K562 (cell line): ENCODE results near the gene SLC38A1. TPM values are rescaled to one million over a fixed set of nuclear protein-coding genes. Genes with fewer than 3 reads are reported as not detected.
A peak's percentile ranks its signal among the peaks of the same experiment; 100 is the strongest.

Source experiments
- ATF3 ChIP-seq, 2 experiments: fragments of 450-650 bp in 1 of 2; sonication (generic) in 1 of 2; formaldehyde crosslinking in 1 of 2; IDR thresholded peaks in 1 of 2; conservative IDR thresholded peaks in 1 of 2; 2 replicates each; pipeline versions ENCODE4 v1.6.1 to v1.8.1; 2016 to 2023; ENCODE audit warnings: mild to moderate bottlenecking in 2 of 2, moderate library complexity in 2 of 2, inconsistent platforms in 1 of 2, missing genetic modification reagents in 1 of 2
- CTCF ChIP-seq, 3 experiments: IDR thresholded peaks in 2 of 3; conservative IDR thresholded peaks in 1 of 3; 2 replicates each; pipeline ENCODE4 v1.5.1; 2011 to 2012; ENCODE audit warnings: low read length in 3 of 3, mild to moderate bottlenecking in 3 of 3, control low read depth in 2 of 3, improper control_type of control experiment in 1 of 3, inconsistent platforms in 1 of 3, low read depth in 1 of 3, mixed read lengths in 1 of 3, moderate library complexity in 1 of 3; ENCODE audit not compliant: insufficient read depth in 2 of 3
- DEAF1 ChIP-seq: fragments of 450-650 bp; formaldehyde crosslinking; IDR thresholded peaks from 2 replicates; pipeline ENCODE4 v1.4.0; 2020; ENCODE audit warnings: mild to moderate bottlenecking, moderate library complexity
- ERF ChIP-seq: fragments of 450-650 bp; formaldehyde crosslinking; IDR thresholded peaks from 2 replicates; pipeline ENCODE4 v1.4.0; 2020; ENCODE audit warnings: mild to moderate bottlenecking, mixed read lengths
- FOXJ3 ChIP-seq: sonication (generic); formaldehyde crosslinking; IDR thresholded peaks from 2 replicates; pipeline ENCODE4 v1.4.0; 2020; ENCODE audit warnings: mild to moderate bottlenecking, missing genetic modification reagents
- GTF2F1 ChIP-seq: IDR thresholded peaks from 2 replicates; pipeline ENCODE4 v1.6.1; 2011; ENCODE audit warnings: low read depth, low read length, improper control_type of control experiment
- HIVEP1 ChIP-seq: fragments of 250-450 bp; sonication (Bioruptor Pico); IDR thresholded peaks from 2 replicates; pipeline ENCODE4 v1.4.0; 2020; ENCODE audit warnings: mild to moderate bottlenecking
- PHB ChIP-seq: fragments of 250-450 bp; sonication (Bioruptor Pico); IDR thresholded peaks from 2 replicates; pipeline ENCODE4 v1.5.0; 2021
- PML ChIP-seq: IDR thresholded peaks from 2 replicates; pipeline ENCODE4 v1.6.1; 2012; ENCODE audit warnings: low read length, inconsistent platforms
- PREB ChIP-seq: sonication (generic); formaldehyde crosslinking; IDR thresholded peaks from 2 replicates; pipeline ENCODE4 v1.8.1; 2023; ENCODE audit warnings: mild to moderate bottlenecking, missing genetic modification reagents
- SAFB2 ChIP-seq: fragments of 200-400 bp; formaldehyde crosslinking; IDR thresholded peaks from 2 replicates; pipeline ENCODE4 v1.6.1; 2018; ENCODE audit warnings: borderline replicate concordance, low read length, low read depth, moderate library complexity; ENCODE audit not compliant: severe bottlenecking
- TCFL5 ChIP-seq: fragments of 250-450 bp; sonication (Bioruptor Pico); conservative IDR thresholded peaks from 2 replicates; pipeline ENCODE4 v1.6.1; 2021; ENCODE audit warnings: mild to moderate bottlenecking, moderate library complexity, matching md5 sums
- TRIM24 ChIP-seq, 2 experiments: fragments of 450-650 bp; IDR thresholded peaks; 2 replicates each; pipeline ENCODE4 v1.6.1; 2016
- USF1 ChIP-seq: sonication (generic); formaldehyde crosslinking; IDR thresholded peaks from 2 replicates; pipeline ENCODE4 v1.9.0; 2022; ENCODE audit warnings: mild to moderate bottlenecking, missing genetic modification reagents
- VEZF1 ChIP-seq: fragments of 200-800 bp; sonication (Bioruptor generic); IDR thresholded peaks from 2 replicates; pipeline ENCODE4 v1.6.1; 2017; ENCODE audit warnings: missing genetic modification characterization, missing compliant biosample characterization
- ZBED1 ChIP-seq: IDR thresholded peaks from 2 replicates; pipeline ENCODE4 v1.6.1; 2014
- ZC3H11A ChIP-seq: IDR thresholded peaks from 2 replicates; pipeline ENCODE4 v1.6.1; 2012; ENCODE audit warnings: low read depth, low read length, improper control_type of control experiment
- ZNF707 ChIP-seq: fragments of 250-450 bp; sonication (Bioruptor Pico); conservative IDR thresholded peaks from 2 replicates; pipeline ENCODE4 v1.8.0; 2022; ENCODE audit warnings: inconsistent platforms, mild to moderate bottlenecking, moderate library complexity
- ZNF76 ChIP-seq: fragments of 250-450 bp; sonication (Bioruptor Pico); IDR thresholded peaks from 2 replicates; pipeline ENCODE4 v1.4.0; 2020; ENCODE audit warnings: mild to moderate bottlenecking, moderate library complexity, borderline replicate concordance
- ZNF830 ChIP-seq: fragments of 250-450 bp; sonication (Bioruptor Pico); IDR thresholded peaks from 2 replicates; pipeline ENCODE4 v1.5.0; 2021; ENCODE audit warnings: mild to moderate bottlenecking
- polyA plus RNA-seq, 8 experiments: library from polyadenylated mRNA; depleted of rRNA in 4 of 8; stranded (reverse) in 5 of 8; unstranded in 3 of 8; fragments of >200 nt; fragmentation: Nextera tagmentation in 2 of 8; fragmentation: Illumina TruSeq in 1 of 8; extraction: Ambion mirVana in 2 of 8; extraction: Trizol in 1 of 8; gene quantifications; 2 replicates each; pipeline versions ENCODE4 v1.2.1 to v1.2.3, GENCODE V29; 2011 to 2014; ENCODE audit warnings: inconsistent platforms in 1 of 8, missing spikeins in 1 of 8
- total RNA-seq, 7 experiments: library from RNA; depleted of rRNA in 6 of 7; stranded (reverse); fragments of >200 nt in 6 of 7; fragmentation: Illumina TruSeq in 2 of 7; extraction: Trizol in 2 of 7; gene quantifications; 2 replicates each; pipeline versions ENCODE4 v1.2.1 to v1.2.3, GENCODE V29; 2011 to 2021; ENCODE audit warnings: low replicate concordance in 1 of 7

SLC38A1 gene
- total and polyA plus RNA-seq, 9 of the 15 experiments (the other 6 are each of a cell fraction or from before 2014, with no cell fraction given) = 51.9 to 112 (median 75.0) TPM

GRCh38 chr12:46219877-46220655, 48.8 kb downstream of the SLC38A1 start (continued):
- no peak for TF ChIP-seq USF1 (CRISPR knock-in tag)
- no peak for TF ChIP-seq SAFB2
- peak; percentile 39; the same call in 1 of the 2 replicates for TF ChIP-seq VEZF1 (CRISPR knock-in tag)
- TF ChIP-seq ZBED1 = no peak
- TF ChIP-seq DEAF1 (CRISPR knock-in tag) = no peak
- TF ChIP-seq GTF2F1 = no peak
- no peak for TF ChIP-seq HIVEP1 (CRISPR knock-in tag)
- TF ChIP-seq PHB (CRISPR knock-in tag) = no peak
- no peak for TF ChIP-seq CTCF (IDR thresholded peaks at IDR 0.05 in 2 of 3, conservative IDR thresholded peaks at IDR 0.05 in 1 of 3; ENCODE audit: insufficient read depth in 2 of 3, low read depth in 1 of 3, low read length in 3 of 3)
- TF ChIP-seq TCFL5 (CRISPR knock-in tag) = no peak
- peak; percentile 98 for TF ChIP-seq ATF3 (IDR thresholded peaks at IDR 0.05)
- TF ChIP-seq ATF3 (CRISPR knock-in tag; conservative IDR thresholded peaks at IDR 0.05) = peak; percentile 6; the same call in 1 of the 2 replicates
- no peak for TF ChIP-seq ERF
- TF ChIP-seq FOXJ3 (CRISPR knock-in tag) = no peak
- no peak for TF ChIP-seq PML
- no peak for TF ChIP-seq PREB (CRISPR knock-in tag)
- no peak for TF ChIP-seq ZNF707
- TF ChIP-seq TRIM24 (IDR thresholded peaks at IDR 0.05) = peak in 1 of 2 experiments; percentile 73; a peak in 2 of 4 replicates
- TF ChIP-seq ZNF76 (CRISPR knock-in tag) = no peak
- no peak for TF ChIP-seq ZNF830 (CRISPR knock-in tag)
- TF ChIP-seq ZC3H11A = no peak
